Esophagus squamous epithelium (tissue), 4 donors: ENCODE results near the gene TSPAN15.

Experiments
- CTCF ChIP-seq, 6 experiments: fragments of 450-650 bp in 4 of 6; fragments of 200-600 bp in 2 of 6; sonication (generic) in 2 of 6; IDR thresholded peaks; one replicate each; pipeline ENCODE4 v1.5.1; 2016 to 2019; ENCODE audit warnings: antibody characterized with exemption in 6 of 6, mild to moderate bottlenecking in 4 of 6, moderate library complexity in 4 of 6
- POLR2A ChIP-seq, 4 donors: fragments of 450-650 bp; IDR thresholded peaks; one replicate each; pipeline ENCODE4 v1.6.1; 2017; ENCODE audit warnings: antibody characterized with exemption in 4 of 4, mild to moderate bottlenecking in 4 of 4, moderate library complexity in 3 of 4

- TF ChIP-seq CTCF (IDR thresholded peaks at IDR 0.05) (no peak), POLR2A (IDR thresholded peaks at IDR 0.05) (no peak)
Measured at GRCh38 chr10:69445041-69445440, 6.2 kb upstream of the TSPAN15 start.
